ENCODE results near the gene HDHD5. TPM values are rescaled to one million over a fixed set of nuclear protein-coding genes. Genes with fewer than 3 reads are reported as not detected.

The HDHD5 gene
- total RNA-seq, 4 donors from 2014 or later: 21.6 to 37.8 (median 25.8) TPM

DNA sequence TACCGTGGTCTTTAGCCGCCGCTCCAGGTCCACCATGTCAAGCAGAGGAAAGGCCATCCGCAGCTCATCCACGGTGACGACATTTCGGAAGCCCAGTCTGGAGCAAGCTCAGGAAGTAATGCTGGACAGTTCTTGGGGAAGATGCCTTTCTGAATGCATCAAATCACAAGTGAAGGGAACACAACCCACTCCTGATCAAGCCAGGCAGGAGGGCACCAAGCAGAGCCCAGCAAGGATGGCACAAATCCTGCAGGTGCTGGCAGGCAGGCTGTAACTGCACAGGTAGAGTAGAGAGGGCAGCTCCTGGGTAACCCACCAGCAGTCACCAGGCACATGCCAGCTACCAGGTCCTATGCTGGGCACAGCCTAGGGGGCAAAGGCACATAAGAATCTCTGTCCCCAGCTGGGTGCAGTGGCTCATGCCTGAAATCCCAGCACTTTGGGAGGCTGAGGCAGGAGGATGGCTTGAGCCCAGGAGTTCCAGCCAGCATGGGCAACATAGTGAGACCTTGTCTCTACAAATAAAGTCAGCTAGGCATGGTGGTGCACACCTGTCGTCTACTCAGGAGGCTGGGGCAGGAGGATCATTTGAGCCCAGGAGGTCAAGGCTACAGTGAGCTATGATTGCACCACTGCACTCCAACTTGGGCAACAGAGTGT, 13.9 kb downstream of the HDHD5 start:
- Histone ChIP-seq H3K27ac (no peak overlapping the region), H3K9me3 (no peaks in the 10 kb centered on the region), H3K4me1 (no peaks in the 10 kb centered on the region), H3K36me3 (peaks cover 12 to 18% of the 10 kb centered on the region in 2 donors), H3K4me3 (replicated peaks in 1 of 3) (no peak overlapping the region), H3K27me3 (no peaks in the 10 kb centered on the region)
- DNase-seq: no peak
- TF ChIP-seq POLR2A (IDR thresholded peaks at IDR 0.05): no peak
- TF ChIP-seq, protein P1, sequence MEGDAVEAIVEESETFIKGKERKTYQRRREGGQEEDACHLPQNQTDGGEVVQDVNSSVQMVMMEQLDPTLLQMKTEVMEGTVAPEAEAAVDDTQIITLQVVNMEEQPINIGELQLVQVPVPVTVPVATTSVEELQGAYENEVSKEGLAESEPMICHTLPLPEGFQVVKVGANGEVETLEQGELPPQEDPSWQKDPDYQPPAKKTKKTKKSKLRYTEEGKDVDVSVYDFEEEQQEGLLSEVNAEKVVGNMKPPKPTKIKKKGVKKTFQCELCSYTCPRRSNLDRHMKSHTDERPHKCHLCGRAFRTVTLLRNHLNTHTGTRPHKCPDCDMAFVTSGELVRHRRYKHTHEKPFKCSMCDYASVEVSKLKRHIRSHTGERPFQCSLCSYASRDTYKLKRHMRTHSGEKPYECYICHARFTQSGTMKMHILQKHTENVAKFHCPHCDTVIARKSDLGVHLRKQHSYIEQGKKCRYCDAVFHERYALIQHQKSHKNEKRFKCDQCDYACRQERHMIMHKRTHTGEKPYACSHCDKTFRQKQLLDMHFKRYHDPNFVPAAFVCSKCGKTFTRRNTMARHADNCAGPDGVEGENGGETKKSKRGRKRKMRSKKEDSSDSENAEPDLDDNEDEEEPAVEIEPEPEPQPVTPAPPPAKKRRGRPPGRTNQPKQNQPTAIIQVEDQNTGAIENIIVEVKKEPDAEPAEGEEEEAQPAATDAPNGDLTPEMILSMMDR (IDR thresholded peaks at IDR 0.05): no peak
- WGBS, 2 donors: 100% methylated on average over 7 of the region's 8 CpGs; no CpG with 5 or more reads in 1 of the 2 donors
- intact Hi-C loops (cut with DNase I): no loop called here

DNA sequence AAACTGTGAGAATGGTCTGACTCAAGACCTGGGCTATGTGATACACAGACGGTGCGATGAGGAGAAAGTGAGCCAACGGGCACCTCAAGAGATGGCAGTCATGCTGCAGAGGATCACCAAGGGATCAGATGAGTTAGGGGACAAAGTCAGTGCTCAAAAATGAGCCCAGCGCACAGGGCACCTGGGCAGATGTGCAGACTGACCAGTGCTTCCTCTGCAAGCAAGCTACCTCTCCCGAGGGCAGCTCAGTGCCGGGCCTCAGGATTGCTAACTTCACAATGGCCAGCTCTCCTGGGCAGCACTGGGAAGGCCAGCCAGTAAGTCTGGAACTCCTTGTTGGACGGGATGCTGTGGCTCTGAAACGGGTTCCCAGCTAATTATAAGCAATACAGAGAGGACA, 15.3 kb downstream of the HDHD5 start:
- Histone ChIP-seq H3K9me3 (no peaks in the 10 kb centered on the region), H3K4me3 (replicated peaks in 1 of 3) (no peak overlapping the region), H3K27me3 (no peaks in the 10 kb centered on the region), H3K4me1 (no peaks in the 10 kb centered on the region), H3K27ac (no peak overlapping the region), H3K36me3 (peaks cover 12 to 18% of the 10 kb centered on the region in 2 donors)
- DNase-seq: no peak
- intact Hi-C loops (cut with DNase I): no loop called here
- 91 to 92% methylated on average over 8 of the region's 8 CpGs for WGBS, 2 donors
- TF ChIP-seq POLR2A (IDR thresholded peaks at IDR 0.05): no peak
- TF ChIP-seq, protein P1 (IDR thresholded peaks at IDR 0.05): no peak

DNA sequence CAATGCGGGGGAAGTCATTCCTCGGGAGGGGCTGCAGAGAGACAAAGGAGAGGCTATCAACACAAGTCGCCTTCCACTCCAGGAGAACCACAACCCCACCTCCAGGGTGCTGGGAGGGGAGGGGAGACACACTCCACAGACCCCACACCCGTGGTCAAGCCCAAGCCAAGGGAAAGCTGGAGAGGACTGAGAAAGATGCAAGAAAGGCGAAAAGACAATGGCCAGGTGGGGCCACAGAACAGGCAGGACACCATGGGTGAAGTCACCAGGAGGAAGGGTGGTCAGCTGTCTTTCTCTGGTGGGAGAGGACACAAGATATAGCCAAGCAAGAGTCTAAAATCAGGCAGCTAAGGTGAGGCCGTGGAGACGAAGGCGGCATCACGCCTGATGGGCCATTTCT, 16.0 kb downstream of the HDHD5 start:
- intact Hi-C loops (cut with DNase I): no loop called here
- Histone ChIP-seq H3K27ac (no peak overlapping the region), H3K27me3 (no peaks in the 10 kb centered on the region), H3K4me3 (replicated peaks in 1 of 3) (no peak overlapping the region), H3K4me1 (no peaks in the 10 kb centered on the region), H3K36me3 (peaks cover 16 to 18% of the 10 kb centered on the region in 2 donors), H3K9me3 (no peaks in the 10 kb centered on the region)
- WGBS, 2 donors: 91 to 94% methylated on average over 9 of the region's 9 CpGs
- no peak for DNase-seq
- no peak for TF ChIP-seq POLR2A (IDR thresholded peaks at IDR 0.05)
- TF ChIP-seq, protein P1 (IDR thresholded peaks at IDR 0.05): no peak

DNA sequence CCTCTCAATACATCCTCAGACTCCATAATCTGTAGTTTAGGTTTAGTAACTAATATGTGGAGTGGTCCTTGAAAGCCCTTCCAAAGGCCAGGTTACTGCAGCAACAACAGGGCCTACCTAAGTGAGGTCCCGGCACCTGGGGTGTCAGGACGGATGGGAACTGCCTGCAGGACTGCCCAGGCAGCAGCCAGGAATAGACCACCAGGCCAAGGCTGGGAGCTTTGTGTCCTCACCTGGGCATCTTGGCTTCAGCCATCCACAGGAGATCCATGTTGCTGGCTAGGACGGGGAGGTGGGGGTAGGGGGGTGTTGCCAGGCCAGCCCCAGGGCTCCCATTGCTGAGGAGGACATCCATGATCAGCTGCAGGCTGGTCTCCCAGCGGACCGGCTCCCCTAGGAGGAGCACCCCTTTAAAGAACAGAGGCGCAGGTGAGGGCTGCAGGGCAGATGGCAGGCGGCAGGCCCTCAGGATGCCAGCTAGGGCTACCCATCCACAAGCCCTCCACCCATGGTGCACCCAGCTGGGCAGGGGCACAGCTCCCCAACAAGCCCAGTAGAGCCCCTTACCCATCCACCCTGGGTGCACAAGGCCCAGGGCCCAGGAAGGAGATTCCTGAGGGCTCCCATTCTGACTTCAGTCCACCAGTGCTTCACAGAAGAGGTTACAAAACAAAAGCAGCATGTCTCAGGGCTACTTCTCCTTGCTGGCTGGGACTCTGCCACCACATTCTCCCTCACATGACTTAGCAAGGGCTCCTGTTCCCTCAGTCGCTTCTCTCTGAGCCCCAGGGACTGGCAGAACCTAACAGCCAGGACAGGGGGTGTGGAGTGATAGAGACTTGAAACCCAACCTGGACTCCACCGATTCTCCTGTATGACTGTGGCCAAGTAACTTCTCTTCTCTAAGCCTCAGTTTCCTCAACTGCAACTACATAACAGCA, 18.0 kb downstream of the HDHD5 start:
- no peaks in the 10 kb centered on the region for H3K9me3 ChIP-seq

More for the DNA sequence above, 18.0 kb downstream of the HDHD5 start:
- TF ChIP-seq, protein P1 (IDR thresholded peaks at IDR 0.05): no peak
- no peak for TF ChIP-seq POLR2A (IDR thresholded peaks at IDR 0.05)
- H3K27ac ChIP-seq: no peak overlapping the region
- no peaks in the 10 kb centered on the region for H3K4me1 ChIP-seq
- H3K27me3 ChIP-seq: no peaks in the 10 kb centered on the region
- no peak overlapping the region for H3K4me3 ChIP-seq (replicated peaks in 1 of 3)
- 95 to 100% methylated on average over 4 to 7 of the region's 9 CpGs for WGBS, 2 donors
- intact Hi-C loops (cut with DNase I): no loop called here
- no peak for DNase-seq
- H3K36me3 ChIP-seq: peaks cover 18 to 28% of the 10 kb centered on the region in 2 donors

Data from thyroid gland (tissue), 4 donors.